Smooth muscle cell (in vitro differentiated cells): ENCODE results near the gene BACH2. TPM values are rescaled to one million over a fixed set of nuclear protein-coding genes. Genes with fewer than 3 reads are reported as not detected.

ENCODE experiments used
- DNase-seq: peaks from one replicate; lab custom pipeline; 2025; ENCODE audit not compliant: unreplicated experiment; lab: John Stamatoyannopoulos, UW
- H2AFZ ChIP-seq: fragments of 200-600 bp; sonication (generic); 2 replicates; pipeline ENCODE4 v1.6.0; 2016; ENCODE audit warnings: antibody characterized with exemption, low read depth, mild to moderate bottlenecking
- H3F3A ChIP-seq: fragments of 200-600 bp; sonication (generic); 2 replicates; pipeline ENCODE4 v1.6.0; 2017; ENCODE audit warnings: antibody characterized with exemption, low read depth
- H3K27ac ChIP-seq: fragments of 200-600 bp; sonication (generic); 2 replicates; pipeline ENCODE4 v1.5.1; 2016; ENCODE audit warnings: low read depth, mild to moderate bottlenecking
- H3K27me3 ChIP-seq: fragments of 200-600 bp; sonication (generic); 2 replicates; pipeline ENCODE4 v1.6.1; 2016; ENCODE audit warnings: low read depth, mild to moderate bottlenecking
- H3K36me3 ChIP-seq: fragments of 200-600 bp; sonication (generic); 2 replicates; pipeline ENCODE4 v1.5.1; 2016; ENCODE audit warnings: low read depth
- H3K4me1 ChIP-seq: fragments of 200-600 bp; sonication (generic); 2 replicates; pipeline ENCODE4 v1.5.1; 2016; ENCODE audit warnings: low read depth
- H3K4me2 ChIP-seq: fragments of 200-600 bp; sonication (generic); 2 replicates; pipeline ENCODE4 v1.6.0; 2016; ENCODE audit warnings: mild to moderate bottlenecking
- H3K4me3 ChIP-seq: fragments of 200-600 bp; sonication (generic); 2 replicates; pipeline ENCODE4 v1.5.1; 2016; ENCODE audit warnings: mild to moderate bottlenecking
- H3K79me2 ChIP-seq: fragments of 200-600 bp; sonication (generic); 2 replicates; pipeline ENCODE4 v1.6.0; 2016; ENCODE audit warnings: low read depth, mild to moderate bottlenecking
- H3K9ac ChIP-seq: fragments of 200-600 bp; sonication (generic); 2 replicates; pipeline ENCODE4 v1.6.0; 2016; ENCODE audit warnings: low read depth
- H3K9me3 ChIP-seq: fragments of 200-600 bp; sonication (generic); replicated peaks from 2 replicates; pipeline ENCODE4 v1.5.1; 2016; ENCODE audit warnings: low read depth
- H4K20me1 ChIP-seq: fragments of 200-600 bp; sonication (generic); 2 replicates; pipeline ENCODE4 v1.6.0; 2016; ENCODE audit warnings: low read depth
- WGBS: methylation state at CpG from one replicate; pipeline ENCODE4 v1.1.7; 2016; ENCODE audit warnings: low lambda C conversion rate; 5-methylcytosine and 5-hydroxymethylcytosine counted together
- polyA plus RNA-seq: library from polyadenylated mRNA; unstranded; fragments of >200 nt; fragmentation: Nextera tagmentation; extraction: Ambion mirVana; gene quantifications from 2 replicates; pipeline ENCODE4 v1.2.1, GENCODE V29; 2016
- total RNA-seq: library from RNA; depleted of rRNA; stranded (reverse); fragments of >200 nt; gene quantifications from 2 replicates; pipeline ENCODE4 v1.2.3, GENCODE V29; 2014
- TF ChIP-seq, protein P1 (sequence below): fragments of 200-600 bp; sonication (generic); IDR thresholded peaks from 2 replicates; pipeline ENCODE4 v1.5.1; 2017; ENCODE audit warnings: borderline replicate concordance, mild to moderate bottlenecking, antibody characterized with exemption; ENCODE audit not compliant: insufficient read depth, poor library complexity, severe bottlenecking

Gene BACH2
- total and polyA plus RNA-seq, 2 experiments from 2014 or later, result 3.0 to 4.5 TPM

GRCh38 chr6:90026216-90026615 is 270.4 kb downstream of the BACH2 start:
- Histone ChIP-seq H3K36me3 (no peaks in the 10 kb centered on the region), H2AFZ (no peak overlapping the region), H3K27ac (peak overlapping the region; percentile 83), H3K27me3 (no peaks in the 10 kb centered on the region), H3K4me1 (peaks cover 14% of the 10 kb centered on the region), H3F3A (peaks cover 7% of the 10 kb centered on the region), H3K9ac (no peak overlapping the region), H4K20me1 (no peaks in the 10 kb centered on the region), H3K79me2 (no peaks in the 10 kb centered on the region), H3K4me3 (no peak overlapping the region), H3K9me3 (no peaks in the 10 kb centered on the region), H3K4me2 (peak overlapping the region; percentile 75)
- 86% methylated on average over 1 of the region's 1 CpG for WGBS
- TF ChIP-seq, protein P1, sequence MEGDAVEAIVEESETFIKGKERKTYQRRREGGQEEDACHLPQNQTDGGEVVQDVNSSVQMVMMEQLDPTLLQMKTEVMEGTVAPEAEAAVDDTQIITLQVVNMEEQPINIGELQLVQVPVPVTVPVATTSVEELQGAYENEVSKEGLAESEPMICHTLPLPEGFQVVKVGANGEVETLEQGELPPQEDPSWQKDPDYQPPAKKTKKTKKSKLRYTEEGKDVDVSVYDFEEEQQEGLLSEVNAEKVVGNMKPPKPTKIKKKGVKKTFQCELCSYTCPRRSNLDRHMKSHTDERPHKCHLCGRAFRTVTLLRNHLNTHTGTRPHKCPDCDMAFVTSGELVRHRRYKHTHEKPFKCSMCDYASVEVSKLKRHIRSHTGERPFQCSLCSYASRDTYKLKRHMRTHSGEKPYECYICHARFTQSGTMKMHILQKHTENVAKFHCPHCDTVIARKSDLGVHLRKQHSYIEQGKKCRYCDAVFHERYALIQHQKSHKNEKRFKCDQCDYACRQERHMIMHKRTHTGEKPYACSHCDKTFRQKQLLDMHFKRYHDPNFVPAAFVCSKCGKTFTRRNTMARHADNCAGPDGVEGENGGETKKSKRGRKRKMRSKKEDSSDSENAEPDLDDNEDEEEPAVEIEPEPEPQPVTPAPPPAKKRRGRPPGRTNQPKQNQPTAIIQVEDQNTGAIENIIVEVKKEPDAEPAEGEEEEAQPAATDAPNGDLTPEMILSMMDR, result no peak
- no peak for DNase-seq

- Histone ChIP-seq H3K36me3 (no peaks in the 10 kb centered on the region), H3K9ac (peak overlapping the region; percentile 30), H4K20me1 (no peaks in the 10 kb centered on the region), H3K4me2 (peak overlapping the region; percentile 75), H3K27ac (peak overlapping the region; percentile 85), H3K4me3 (no peak overlapping the region), H3K79me2 (no peaks in the 10 kb centered on the region), H3F3A (peaks cover 7% of the 10 kb centered on the region), H3K4me1 (peaks cover 14% of the 10 kb centered on the region), H3K27me3 (no peaks in the 10 kb centered on the region), H2AFZ (no peak overlapping the region), H3K9me3 (no peaks in the 10 kb centered on the region)
- TF ChIP-seq, protein P1, result no peak
- DNase-seq, result no peak
- WGBS, result under 1% methylated on average over 5 of the region's 5 CpGs
These were observed 271.1 kb downstream of the BACH2 start for GRCh38 chr6:90025523-90026061.

DNA sequence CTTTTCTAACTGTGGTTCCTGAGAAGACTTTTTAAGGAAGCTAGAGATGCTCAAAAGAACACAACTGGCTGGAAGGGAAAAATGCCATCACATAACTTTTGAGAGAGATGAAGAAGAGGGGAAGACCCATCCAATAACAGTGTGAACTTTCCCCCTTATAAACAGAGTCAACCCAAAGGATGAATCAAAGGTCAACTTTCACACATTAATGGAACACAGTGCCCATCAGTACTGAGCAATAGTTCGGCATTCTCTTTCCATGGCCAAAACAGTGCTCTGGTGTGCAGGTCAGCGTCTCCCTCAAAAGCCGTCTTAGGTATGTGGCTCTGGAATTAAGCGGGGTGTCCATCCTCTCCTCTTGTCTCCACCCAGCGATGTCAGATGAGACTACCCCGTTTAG is 272.0 kb downstream of the BACH2 start:
- no peak overlapping the region for H2AFZ ChIP-seq
- H3K27me3 ChIP-seq, result no peaks in the 10 kb centered on the region
- no peak overlapping the region for H3K4me3 ChIP-seq
- 98% methylated on average over 6 of the region's 6 CpGs for WGBS
- TF ChIP-seq, protein P1, result no peak
- no peak overlapping the region for H3K27ac ChIP-seq
- H3K4me1 ChIP-seq, result peaks cover 14% of the 10 kb centered on the region
- H3K36me3 ChIP-seq, result no peaks in the 10 kb centered on the region
- no peak for DNase-seq
- H3K9me3 ChIP-seq, result no peaks in the 10 kb centered on the region
- H3K4me2 ChIP-seq, result no peak overlapping the region
- H3K79me2 ChIP-seq, result no peaks in the 10 kb centered on the region
- no peak overlapping the region for H3K9ac ChIP-seq
- peaks cover 7% of the 10 kb centered on the region for H3F3A ChIP-seq
- no peaks in the 10 kb centered on the region for H4K20me1 ChIP-seq

- Histone ChIP-seq H3K79me2 (no peaks in the 10 kb centered on the region), H3K36me3 (no peaks in the 10 kb centered on the region), H3K9ac (no peak overlapping the region), H3K4me2 (no peak overlapping the region), H3F3A (peaks cover 7% of the 10 kb centered on the region), H4K20me1 (no peaks in the 10 kb centered on the region), H3K4me3 (no peak overlapping the region), H3K4me1 (peaks cover 8% of the 10 kb centered on the region), H3K27ac (no peak overlapping the region), H3K27me3 (no peaks in the 10 kb centered on the region), H3K9me3 (no peaks in the 10 kb centered on the region), H2AFZ (no peak overlapping the region)
- TF ChIP-seq, protein P1, result no peak
- no peak for DNase-seq
- 80% methylated on average over 2 of the region's 2 CpGs for WGBS
These were observed 274.9 kb downstream of the BACH2 start for GRCh38 chr6:90021711-90022110.
